ENCODE data around the gene PRUNE2. TPM values are rescaled to one million over a fixed set of nuclear protein-coding genes. Genes with fewer than 3 reads are reported as not detected.

PRUNE2 gene
- total and polyA plus RNA-seq, 2 of the 8 experiments (the other 6 are each of a cell fraction or from before 2014, with no cell fraction given) = 5.5 to 13.3 TPM

DNA sequence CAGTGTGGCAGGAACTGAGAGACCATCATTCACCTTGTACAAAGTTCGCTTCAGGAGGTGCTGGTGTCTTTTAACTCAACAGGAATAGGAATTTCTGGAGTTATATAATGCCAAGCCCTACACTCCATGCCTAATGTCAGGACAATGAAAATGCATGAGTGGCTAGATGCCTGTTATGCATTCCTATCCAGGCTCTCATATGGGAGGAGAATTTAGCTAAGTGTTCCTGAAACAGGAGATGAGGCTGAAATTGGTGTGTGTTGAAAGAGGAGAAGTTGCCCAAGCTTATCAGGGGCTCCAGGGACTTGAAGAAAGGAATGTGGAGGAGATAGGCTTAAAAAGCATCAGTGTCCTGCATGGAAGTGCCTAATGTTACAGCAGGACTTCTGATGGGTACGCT, 26.8 kb upstream of the PRUNE2 start (continued):
- TF ChIP-seq, protein P1, sequence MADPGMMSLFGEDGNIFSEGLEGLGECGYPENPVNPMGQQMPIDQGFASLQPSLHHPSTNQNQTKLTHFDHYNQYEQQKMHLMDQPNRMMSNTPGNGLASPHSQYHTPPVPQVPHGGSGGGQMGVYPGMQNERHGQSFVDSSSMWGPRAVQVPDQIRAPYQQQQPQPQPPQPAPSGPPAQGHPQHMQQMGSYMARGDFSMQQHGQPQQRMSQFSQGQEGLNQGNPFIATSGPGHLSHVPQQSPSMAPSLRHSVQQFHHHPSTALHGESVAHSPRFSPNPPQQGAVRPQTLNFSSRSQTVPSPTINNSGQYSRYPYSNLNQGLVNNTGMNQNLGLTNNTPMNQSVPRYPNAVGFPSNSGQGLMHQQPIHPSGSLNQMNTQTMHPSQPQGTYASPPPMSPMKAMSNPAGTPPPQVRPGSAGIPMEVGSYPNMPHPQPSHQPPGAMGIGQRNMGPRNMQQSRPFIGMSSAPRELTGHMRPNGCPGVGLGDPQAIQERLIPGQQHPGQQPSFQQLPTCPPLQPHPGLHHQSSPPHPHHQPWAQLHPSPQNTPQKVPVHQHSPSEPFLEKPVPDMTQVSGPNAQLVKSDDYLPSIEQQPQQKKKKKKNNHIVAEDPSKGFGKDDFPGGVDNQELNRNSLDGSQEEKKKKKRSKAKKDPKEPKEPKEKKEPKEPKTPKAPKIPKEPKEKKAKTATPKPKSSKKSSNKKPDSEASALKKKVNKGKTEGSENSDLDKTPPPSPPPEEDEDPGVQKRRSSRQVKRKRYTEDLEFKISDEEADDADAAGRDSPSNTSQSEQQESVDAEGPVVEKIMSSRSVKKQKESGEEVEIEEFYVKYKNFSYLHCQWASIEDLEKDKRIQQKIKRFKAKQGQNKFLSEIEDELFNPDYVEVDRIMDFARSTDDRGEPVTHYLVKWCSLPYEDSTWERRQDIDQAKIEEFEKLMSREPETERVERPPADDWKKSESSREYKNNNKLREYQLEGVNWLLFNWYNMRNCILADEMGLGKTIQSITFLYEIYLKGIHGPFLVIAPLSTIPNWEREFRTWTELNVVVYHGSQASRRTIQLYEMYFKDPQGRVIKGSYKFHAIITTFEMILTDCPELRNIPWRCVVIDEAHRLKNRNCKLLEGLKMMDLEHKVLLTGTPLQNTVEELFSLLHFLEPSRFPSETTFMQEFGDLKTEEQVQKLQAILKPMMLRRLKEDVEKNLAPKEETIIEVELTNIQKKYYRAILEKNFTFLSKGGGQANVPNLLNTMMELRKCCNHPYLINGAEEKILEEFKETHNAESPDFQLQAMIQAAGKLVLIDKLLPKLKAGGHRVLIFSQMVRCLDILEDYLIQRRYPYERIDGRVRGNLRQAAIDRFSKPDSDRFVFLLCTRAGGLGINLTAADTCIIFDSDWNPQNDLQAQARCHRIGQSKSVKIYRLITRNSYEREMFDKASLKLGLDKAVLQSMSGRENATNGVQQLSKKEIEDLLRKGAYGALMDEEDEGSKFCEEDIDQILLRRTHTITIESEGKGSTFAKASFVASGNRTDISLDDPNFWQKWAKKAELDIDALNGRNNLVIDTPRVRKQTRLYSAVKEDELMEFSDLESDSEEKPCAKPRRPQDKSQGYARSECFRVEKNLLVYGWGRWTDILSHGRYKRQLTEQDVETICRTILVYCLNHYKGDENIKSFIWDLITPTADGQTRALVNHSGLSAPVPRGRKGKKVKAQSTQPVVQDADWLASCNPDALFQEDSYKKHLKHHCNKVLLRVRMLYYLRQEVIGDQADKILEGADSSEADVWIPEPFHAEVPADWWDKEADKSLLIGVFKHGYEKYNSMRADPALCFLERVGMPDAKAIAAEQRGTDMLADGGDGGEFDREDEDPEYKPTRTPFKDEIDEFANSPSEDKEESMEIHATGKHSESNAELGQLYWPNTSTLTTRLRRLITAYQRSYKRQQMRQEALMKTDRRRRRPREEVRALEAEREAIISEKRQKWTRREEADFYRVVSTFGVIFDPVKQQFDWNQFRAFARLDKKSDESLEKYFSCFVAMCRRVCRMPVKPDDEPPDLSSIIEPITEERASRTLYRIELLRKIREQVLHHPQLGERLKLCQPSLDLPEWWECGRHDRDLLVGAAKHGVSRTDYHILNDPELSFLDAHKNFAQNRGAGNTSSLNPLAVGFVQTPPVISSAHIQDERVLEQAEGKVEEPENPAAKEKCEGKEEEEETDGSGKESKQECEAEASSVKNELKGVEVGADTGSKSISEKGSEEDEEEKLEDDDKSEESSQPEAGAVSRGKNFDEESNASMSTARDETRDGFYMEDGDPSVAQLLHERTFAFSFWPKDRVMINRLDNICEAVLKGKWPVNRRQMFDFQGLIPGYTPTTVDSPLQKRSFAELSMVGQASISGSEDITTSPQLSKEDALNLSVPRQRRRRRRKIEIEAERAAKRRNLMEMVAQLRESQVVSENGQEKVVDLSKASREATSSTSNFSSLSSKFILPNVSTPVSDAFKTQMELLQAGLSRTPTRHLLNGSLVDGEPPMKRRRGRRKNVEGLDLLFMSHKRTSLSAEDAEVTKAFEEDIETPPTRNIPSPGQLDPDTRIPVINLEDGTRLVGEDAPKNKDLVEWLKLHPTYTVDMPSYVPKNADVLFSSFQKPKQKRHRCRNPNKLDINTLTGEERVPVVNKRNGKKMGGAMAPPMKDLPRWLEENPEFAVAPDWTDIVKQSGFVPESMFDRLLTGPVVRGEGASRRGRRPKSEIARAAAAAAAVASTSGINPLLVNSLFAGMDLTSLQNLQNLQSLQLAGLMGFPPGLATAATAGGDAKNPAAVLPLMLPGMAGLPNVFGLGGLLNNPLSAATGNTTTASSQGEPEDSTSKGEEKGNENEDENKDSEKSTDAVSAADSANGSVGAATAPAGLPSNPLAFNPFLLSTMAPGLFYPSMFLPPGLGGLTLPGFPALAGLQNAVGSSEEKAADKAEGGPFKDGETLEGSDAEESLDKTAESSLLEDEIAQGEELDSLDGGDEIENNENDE (IDR thresholded peaks at IDR 0.05; ENCODE audit: insufficient replicate concordance, low read length) = no peak
- no peak for TF ChIP-seq ASH2L (IDR thresholded peaks at IDR 0.05; ENCODE audit: low read length)
- TF ChIP-seq, protein P2, sequence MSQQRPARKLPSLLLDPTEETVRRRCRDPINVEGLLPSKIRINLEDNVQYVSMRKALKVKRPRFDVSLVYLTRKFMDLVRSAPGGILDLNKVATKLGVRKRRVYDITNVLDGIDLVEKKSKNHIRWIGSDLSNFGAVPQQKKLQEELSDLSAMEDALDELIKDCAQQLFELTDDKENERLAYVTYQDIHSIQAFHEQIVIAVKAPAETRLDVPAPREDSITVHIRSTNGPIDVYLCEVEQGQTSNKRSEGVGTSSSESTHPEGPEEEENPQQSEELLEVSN (IDR thresholded peaks at IDR 0.05) = no peak
- TF ChIP-seq KDM5A (IDR thresholded peaks at IDR 0.05; ENCODE audit: low read length) = no peak
- TF ChIP-seq, protein P3, sequence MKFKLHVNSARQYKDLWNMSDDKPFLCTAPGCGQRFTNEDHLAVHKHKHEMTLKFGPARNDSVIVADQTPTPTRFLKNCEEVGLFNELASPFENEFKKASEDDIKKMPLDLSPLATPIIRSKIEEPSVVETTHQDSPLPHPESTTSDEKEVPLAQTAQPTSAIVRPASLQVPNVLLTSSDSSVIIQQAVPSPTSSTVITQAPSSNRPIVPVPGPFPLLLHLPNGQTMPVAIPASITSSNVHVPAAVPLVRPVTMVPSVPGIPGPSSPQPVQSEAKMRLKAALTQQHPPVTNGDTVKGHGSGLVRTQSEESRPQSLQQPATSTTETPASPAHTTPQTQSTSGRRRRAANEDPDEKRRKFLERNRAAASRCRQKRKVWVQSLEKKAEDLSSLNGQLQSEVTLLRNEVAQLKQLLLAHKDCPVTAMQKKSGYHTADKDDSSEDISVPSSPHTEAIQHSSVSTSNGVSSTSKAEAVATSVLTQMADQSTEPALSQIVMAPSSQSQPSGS (IDR thresholded peaks at IDR 0.05; ENCODE audit: low read length) = no peak
- no peak for TF ChIP-seq NRF1 (IDR thresholded peaks at IDR 0.05; ENCODE audit: low read depth, low read length)
- no peak for TF ChIP-seq PHF8 (conservative IDR thresholded peaks at IDR 0.05; ENCODE audit: low read depth, low read length)
- TF ChIP-seq SIX5 (IDR thresholded peaks at IDR 0.05; ENCODE audit: low read depth, low read length) = no peak
- TF ChIP-seq TAF1 (IDR thresholded peaks at IDR 0.05; ENCODE audit: low read depth, low read length) = no peak
- no peak for TF ChIP-seq CHD2 (IDR thresholded peaks at IDR 0.05; ENCODE audit: low read length)

Measured in H1 (cell line).